Ishikawa (cell line): ENCODE results near the gene HOXA7.
A peak's percentile ranks its signal among the peaks of the same experiment; 100 is the strongest.

ENCODE experiments used
- CEBPB ChIP-seq: IDR thresholded peaks from 2 replicates; pipeline ENCODE4 v1.6.1; 2012
- CREB1 ChIP-seq: IDR thresholded peaks from 2 replicates; pipeline ENCODE4 v1.6.1; 2012; ENCODE audit warnings: low read depth
- EGR1 ChIP-seq: IDR thresholded peaks from 2 replicates; pipeline ENCODE4 v1.6.1; 2012
- EP300 ChIP-seq: IDR thresholded peaks from 2 replicates; pipeline ENCODE4 v1.6.1; 2012; ENCODE audit warnings: borderline replicate concordance
- FOXM1 ChIP-seq: IDR thresholded peaks from 2 replicates; pipeline ENCODE4 v1.6.1; 2012; ENCODE audit warnings: low read depth, borderline replicate concordance
- MAX ChIP-seq: IDR thresholded peaks from 2 replicates; pipeline ENCODE4 v1.6.1; 2012
- NFIC ChIP-seq: IDR thresholded peaks from 2 replicates; pipeline ENCODE4 v1.6.1; 2012
- RAD21 ChIP-seq: IDR thresholded peaks from 2 replicates; pipeline ENCODE4 v1.6.1; 2012; ENCODE audit warnings: low read depth
- REST ChIP-seq: IDR thresholded peaks from 2 replicates; pipeline ENCODE4 v1.6.1; 2012; ENCODE audit warnings: low read depth, mild to moderate bottlenecking
- TAF1 ChIP-seq: IDR thresholded peaks from 2 replicates; pipeline ENCODE4 v1.6.1; 2012; ENCODE audit warnings: low read depth, mild to moderate bottlenecking
- TCF12 ChIP-seq: IDR thresholded peaks from 2 replicates; pipeline ENCODE4 v1.6.1; 2012; ENCODE audit warnings: low read depth
- TEAD4 ChIP-seq: IDR thresholded peaks from 2 replicates; pipeline ENCODE4 v1.6.1; 2012
- USF1 ChIP-seq: IDR thresholded peaks from 2 replicates; pipeline ENCODE4 v1.6.1; 2012
- YY1 ChIP-seq: IDR thresholded peaks from 2 replicates; pipeline ENCODE4 v1.6.1; 2012; ENCODE audit warnings: low read depth
- ZBTB7A ChIP-seq: IDR thresholded peaks from 2 replicates; pipeline ENCODE4 v1.6.1; 2012; ENCODE audit warnings: low read depth

The HOXA7 gene

GRCh38 chr7:27156508-27156898, at the start of gene HOXA7:
Gene HOXA7, minus strand, starts transcription at chr7:27156675. Its CDS starts 130 bp downstream, at chr7:27156545.
- TF ChIP-seq EP300, result no peak
- no peak for TF ChIP-seq EGR1
- peak; percentile 31; the same call in 1 of the 2 replicates for TF ChIP-seq TEAD4
- no peak for TF ChIP-seq RAD21
- 0 out of 2 replicates have a peak, but pooled peaks have one; percentile 55 for TF ChIP-seq ZBTB7A
- no peak for TF ChIP-seq CEBPB
- TF ChIP-seq YY1, result peak; percentile 81
- TF ChIP-seq TAF1, result peak; percentile 81
- no peak for TF ChIP-seq FOXM1
- no peak; the same call in 1 of the 2 replicates for TF ChIP-seq TCF12
- TF ChIP-seq MAX, result no peak; the same call in none of the 2 replicates
- TF ChIP-seq REST, result no peak
- TF ChIP-seq CREB1, result no peak
- peak; percentile 25 for TF ChIP-seq NFIC
- TF ChIP-seq USF1, result peak; percentile 100

- no peak for TF ChIP-seq TEAD4
- no peak for TF ChIP-seq REST
- TF ChIP-seq CEBPB, result no peak
Observed at GRCh38 chr7:27205325-27206280, 49.1 kb upstream of the HOXA7 start.

GRCh38 chr7:27204851-27205322, 48.4 kb upstream of the HOXA7 start:
- TF ChIP-seq TCF12 (no peak), CEBPB (no peak), CREB1 (no peak), ZBTB7A (no peak), MAX (no peak), EP300 (no peak), EGR1 (no peak), FOXM1 (no peak)

- no peak for TF ChIP-seq ZBTB7A
- no peak for TF ChIP-seq RAD21
- no peak for TF ChIP-seq TEAD4
- no peak for TF ChIP-seq EP300
- TF ChIP-seq YY1, result no peak
- TF ChIP-seq FOXM1, result no peak
Observed at GRCh38 chr7:27203964-27204594, 47.6 kb upstream of the HOXA7 start.

GRCh38 chr7:27203365-27203953, 47.0 kb upstream of the HOXA7 start:
- no peak for TF ChIP-seq TCF12
- no peak for TF ChIP-seq YY1
- no peak for TF ChIP-seq REST
- TF ChIP-seq MAX, result no peak
